Fibroblast of the aortic adventitia (primary cell): ENCODE measurements around the gene MPV17L2. TPM values are rescaled to one million over a fixed set of nuclear protein-coding genes. Genes with fewer than 3 reads are reported as not detected.

Source experiments
- DNase-seq: peaks from one replicate; pipeline ENCODE4 v3.0.0-alpha.2; 2010; ENCODE audit warnings: low read depth
- H3K4me3 ChIP-seq: 2 replicates; pipeline ENCODE4 v1.5.1; 2011; ENCODE audit warnings: low read depth, mild to moderate bottlenecking, control low read depth, low read length, moderate library complexity
- CTCF ChIP-seq: IDR thresholded peaks from 2 replicates; pipeline ENCODE4 v1.5.1; 2011; ENCODE audit warnings: mild to moderate bottlenecking, low read length, control low read depth, inconsistent platforms; ENCODE audit not compliant: insufficient read depth
- total RNA-seq: library from RNA; depleted of rRNA; stranded (reverse); fragments of >200 nt; gene quantifications from 2 replicates; pipeline ENCODE4 v1.2.3, GENCODE V29; 2012; ENCODE audit warnings: low replicate concordance

MPV17L2 gene
- total RNA-seq, 1 donor, result 11.7 TPM

DNA sequence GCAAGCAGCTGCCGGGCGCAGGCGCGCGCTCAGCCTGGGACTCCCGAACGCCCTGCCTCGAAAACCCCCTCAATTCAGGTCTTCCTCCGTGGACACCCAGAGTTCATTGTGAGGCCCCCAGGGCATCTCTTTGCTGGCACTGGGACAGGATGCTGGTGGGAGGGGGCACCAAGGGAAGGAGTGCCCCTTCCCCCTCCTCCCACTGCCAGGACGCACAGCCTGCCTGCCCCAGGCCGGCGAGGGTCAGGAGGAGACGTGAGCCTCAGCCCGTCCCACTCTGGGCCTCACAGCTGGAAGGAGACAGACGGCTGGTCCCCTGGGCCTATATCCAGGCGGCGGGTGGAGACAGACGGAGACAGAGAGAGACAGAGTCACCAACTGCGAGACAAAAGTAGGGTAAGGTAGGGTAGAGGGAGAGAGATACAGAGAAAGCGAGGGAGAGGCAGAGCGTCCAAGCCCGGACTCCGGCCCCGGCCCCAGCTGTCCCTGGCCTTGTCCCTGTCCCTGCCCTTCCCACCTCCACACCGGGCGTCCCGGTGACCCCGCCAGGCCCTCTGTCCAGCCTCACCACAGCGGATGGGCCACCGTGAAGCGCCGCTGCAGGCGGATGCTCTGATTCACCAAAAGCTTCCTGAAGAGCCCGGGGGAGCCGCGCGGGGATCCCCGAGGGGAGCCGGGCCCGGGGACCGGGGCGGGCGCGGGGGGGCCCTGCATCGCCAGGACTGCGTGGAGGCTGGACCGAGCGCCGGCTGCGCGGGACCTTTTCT, 32.9 kb downstream of the MPV17L2 start, which contains the start of gene PDE4C:
PDE4C (minus strand) TSS at position 737 of the 767 bp plus-strand sequence; CDS start at position 714, 23 bp downstream.
- H3K4me3 ChIP-seq, result no peak within 1 kb of the TSS
- TF ChIP-seq CTCF, result no peak
- no peak for DNase-seq

DNA sequence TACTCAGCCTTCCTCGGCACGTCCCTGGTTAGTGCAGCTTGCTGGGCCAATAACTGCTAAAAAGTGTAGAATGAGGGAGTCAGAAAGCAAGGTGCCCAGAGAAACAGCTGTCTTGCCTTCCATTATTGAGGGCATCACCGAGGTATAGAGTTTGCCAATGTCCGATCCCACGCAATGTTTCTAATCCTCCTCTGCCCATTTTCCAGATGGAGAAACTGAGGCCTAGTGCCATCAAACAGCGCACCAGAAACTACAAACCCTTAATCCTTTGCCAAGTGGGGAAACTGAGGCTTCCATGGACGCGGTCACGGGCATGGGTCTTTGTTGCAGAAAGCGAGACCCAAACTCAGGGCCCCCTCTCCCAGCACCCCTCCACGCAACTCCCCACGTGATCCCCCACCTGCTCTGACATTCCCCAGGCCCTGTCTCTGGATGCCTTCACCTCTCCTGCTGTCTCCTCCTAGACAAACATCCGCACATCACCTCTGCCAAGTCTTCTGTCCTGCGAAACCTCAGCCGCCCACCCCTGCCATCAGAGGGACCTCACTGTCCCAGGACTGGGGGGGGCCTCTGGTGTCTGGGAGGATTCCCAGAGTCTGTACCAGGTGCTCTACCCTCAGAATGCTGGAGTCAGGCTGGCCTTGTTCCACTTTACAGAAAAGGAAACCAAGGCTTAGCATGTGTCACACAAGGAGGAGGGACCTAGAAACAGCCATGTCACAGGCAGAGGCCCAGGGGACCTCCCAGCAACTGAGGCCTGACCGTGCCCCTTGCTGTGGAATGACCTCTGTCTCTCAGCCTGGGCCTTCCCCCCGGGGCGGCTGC, 34.1 kb downstream of the MPV17L2 start:
- no peak for TF ChIP-seq CTCF
- no peak overlapping the region for H3K4me3 ChIP-seq
- DNase-seq, result no peak

- no peak for DNase-seq
- H3K4me3 ChIP-seq, result no peak overlapping the region
- no peak for TF ChIP-seq CTCF
These were observed 34.8 kb downstream of the MPV17L2 start for GRCh38 chr19:18227781-18228271.

DNA sequence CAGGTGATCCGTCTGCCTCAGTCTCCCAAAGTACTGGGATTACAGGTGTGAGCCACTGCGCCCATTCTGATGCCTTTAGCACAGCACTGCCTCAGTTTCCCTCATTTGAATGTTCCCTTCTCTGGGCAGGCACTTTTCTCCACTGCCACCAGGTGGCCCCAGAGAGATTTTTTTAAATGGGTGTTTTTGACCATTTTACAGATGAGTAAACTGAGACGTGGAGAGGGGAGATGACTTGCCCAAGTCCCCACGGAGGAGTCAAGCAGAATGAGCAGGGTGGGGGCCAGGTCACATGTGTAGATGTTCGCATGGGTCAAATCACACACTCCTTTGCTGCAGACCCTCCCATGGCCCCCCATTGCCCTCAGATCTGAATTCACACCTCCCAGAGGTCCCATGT, 36.5 kb downstream of the MPV17L2 start:
- no peak overlapping the region for H3K4me3 ChIP-seq
- peak; percentile 59 for TF ChIP-seq CTCF
- DNase-seq, result no peak

DNA sequence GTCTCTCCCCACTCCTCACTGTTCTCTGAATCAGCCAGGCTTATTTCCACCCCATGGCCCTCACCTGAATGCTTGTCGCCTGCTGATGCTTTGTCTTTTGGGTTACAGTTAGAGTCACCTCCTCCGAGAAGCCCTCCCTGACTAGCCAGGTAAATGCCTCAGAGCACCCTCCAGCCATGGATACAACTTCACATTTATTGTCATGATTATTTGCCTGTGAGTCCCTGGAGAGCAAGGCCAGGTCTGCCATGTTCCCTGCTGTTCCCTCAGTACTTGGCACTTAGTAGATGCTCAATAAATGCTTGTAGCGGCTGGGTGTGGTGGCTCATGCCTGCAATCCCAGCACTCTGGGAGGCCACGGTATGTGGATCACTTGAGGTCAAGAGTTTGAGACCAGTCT, 36.9 kb downstream of the MPV17L2 start:
- H3K4me3 ChIP-seq, result no peak overlapping the region
- no peak for DNase-seq
- no peak for TF ChIP-seq CTCF

DNA sequence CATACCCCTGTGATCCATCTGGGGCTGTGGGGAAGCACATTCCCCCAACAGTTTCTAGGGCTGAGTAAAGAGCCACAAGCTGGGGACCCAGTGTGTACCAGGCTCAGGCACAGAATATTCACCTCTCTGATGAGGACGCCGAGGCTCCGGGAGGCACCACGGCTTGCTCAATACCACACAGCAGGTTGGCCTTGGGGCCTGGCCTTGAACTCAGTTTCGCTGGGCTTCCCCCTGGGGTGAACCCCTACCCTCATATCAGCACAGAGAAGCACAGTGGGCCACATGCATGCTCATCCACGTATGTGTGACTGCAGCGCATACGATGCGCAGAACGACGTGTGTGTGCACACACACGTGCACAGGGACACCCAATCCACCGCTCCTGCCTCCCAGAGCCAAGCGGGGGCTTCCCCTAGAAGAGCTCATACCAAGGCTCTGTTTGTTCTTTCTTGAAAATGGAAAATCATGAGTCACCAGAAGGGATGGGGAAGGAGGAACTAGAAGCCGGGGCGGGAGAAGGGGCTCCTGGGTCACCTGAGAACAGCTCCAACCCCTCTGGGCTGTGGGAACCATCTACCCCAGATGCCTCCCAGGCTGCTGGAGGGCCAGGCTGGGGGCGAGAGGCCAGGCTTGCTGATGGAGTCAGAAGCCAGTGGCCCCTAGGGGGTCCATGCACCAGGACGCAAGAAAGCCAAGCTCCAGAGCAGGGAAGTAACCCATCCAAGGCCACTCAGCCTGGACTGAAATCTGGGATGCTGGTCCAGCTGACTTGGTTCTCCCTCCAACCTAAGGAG, 38.1 kb downstream of the MPV17L2 start:
- no peak for DNase-seq
- TF ChIP-seq CTCF, result no peak
- H3K4me3 ChIP-seq, result no peak overlapping the region
